OCI-LY1 (cell line): ENCODE measurements around the gene TPCN2.

Experiments
- H2AFZ ChIP-seq: fragments of 200-600 bp; sonication (generic), shearing (Covaris generic); 2 replicates; pipeline ENCODE4 v1.6.0; 2014; ENCODE audit warnings: antibody characterized with exemption, mild to moderate bottlenecking, low read length
- H3F3A ChIP-seq: fragments of 200-600 bp; sonication (generic), shearing (Covaris generic); 2 replicates; pipeline ENCODE4 v1.6.0; 2014; ENCODE audit warnings: mild to moderate bottlenecking, antibody characterized with exemption, low read length, moderate library complexity; ENCODE audit not compliant: insufficient read depth
- H3K27ac ChIP-seq: fragments of 200-600 bp; sonication (generic); 2 replicates; pipeline ENCODE4 v1.5.1; 2014; ENCODE audit warnings: low read length, mixed run types, mild to moderate bottlenecking, low read depth; ENCODE audit not compliant: poor library complexity, severe bottlenecking
- H3K27me3 ChIP-seq: fragments of 200-600 bp; sonication (generic); 2 replicates; pipeline ENCODE4 v1.6.0; 2014; ENCODE audit warnings: antibody characterized with exemption, mild to moderate bottlenecking, low read length, moderate library complexity; ENCODE audit not compliant: insufficient read depth
- H3K36me3 ChIP-seq: fragments of 200-600 bp; sonication (generic); 2 replicates; pipeline ENCODE4 v1.6.1; 2014; ENCODE audit warnings: mild to moderate bottlenecking, antibody characterized with exemption, low read length, moderate library complexity, mixed read lengths; ENCODE audit not compliant: insufficient read depth
- H3K4me1 ChIP-seq: fragments of 200-600 bp; sonication (generic); 2 replicates; pipeline ENCODE4 v1.5.1; 2014; ENCODE audit warnings: mild to moderate bottlenecking, low read length, moderate library complexity; ENCODE audit not compliant: insufficient read depth, severe bottlenecking
- H3K4me2 ChIP-seq: fragments of 200-600 bp; sonication (generic), shearing (Covaris generic); 2 replicates; pipeline ENCODE4 v1.6.1; 2014; ENCODE audit warnings: low read length
- H3K4me3 ChIP-seq: fragments of 200-600 bp; sonication (generic); 2 replicates; pipeline ENCODE4 v1.5.1; 2014; ENCODE audit warnings: low read length, low read depth, mild to moderate bottlenecking, mixed read lengths; ENCODE audit not compliant: poor library complexity, severe bottlenecking
- H3K79me2 ChIP-seq: fragments of 200-600 bp; shearing (Covaris generic); 2 replicates; pipeline ENCODE4 v1.6.1; 2016; ENCODE audit warnings: mixed run types, low read length, mixed read lengths; ENCODE audit not compliant: insufficient read depth
- H3K9ac ChIP-seq: fragments of 200-600 bp; sonication (generic), shearing (Covaris generic); 2 replicates; pipeline ENCODE4 v1.6.1; 2014; ENCODE audit warnings: mild to moderate bottlenecking, low read length, mixed read lengths
- H3K9me2 ChIP-seq: fragments of 200-600 bp; sonication (generic), shearing (Covaris generic); 2 replicates; pipeline ENCODE4 v1.6.1; 2014; ENCODE audit warnings: low read depth, mild to moderate bottlenecking, low read length, mixed read lengths
- H3K9me3 ChIP-seq: fragments of 200-600 bp; shearing (Covaris generic); 2 replicates; pipeline ENCODE4 v1.6.1; 2014; ENCODE audit warnings: low read length, mixed read lengths
- H4K20me1 ChIP-seq: fragments of 200-600 bp; sonication (generic), shearing (Covaris generic); 2 replicates; pipeline ENCODE4 v1.6.0; 2016; ENCODE audit warnings: mild to moderate bottlenecking, low read length; ENCODE audit not compliant: insufficient read depth
- EZH2 ChIP-seq: fragments of 200-600 bp; sonication (generic), shearing (Covaris generic); IDR thresholded peaks from 2 replicates; pipeline ENCODE4 v1.8.0; 2017; ENCODE audit warnings: borderline replicate concordance, mixed run types, mild to moderate bottlenecking, antibody characterized with exemption, low read length, moderate library complexity, mixed read lengths
- TF ChIP-seq, protein P1 (sequence below): fragments of 200-600 bp; sonication (generic), shearing (Covaris generic); IDR thresholded peaks from 2 replicates; pipeline ENCODE4 v1.5.1; 2017; ENCODE audit warnings: mild to moderate bottlenecking, antibody characterized with exemption, low read length, moderate library complexity, mixed read lengths

The TPCN2 gene

DNA sequence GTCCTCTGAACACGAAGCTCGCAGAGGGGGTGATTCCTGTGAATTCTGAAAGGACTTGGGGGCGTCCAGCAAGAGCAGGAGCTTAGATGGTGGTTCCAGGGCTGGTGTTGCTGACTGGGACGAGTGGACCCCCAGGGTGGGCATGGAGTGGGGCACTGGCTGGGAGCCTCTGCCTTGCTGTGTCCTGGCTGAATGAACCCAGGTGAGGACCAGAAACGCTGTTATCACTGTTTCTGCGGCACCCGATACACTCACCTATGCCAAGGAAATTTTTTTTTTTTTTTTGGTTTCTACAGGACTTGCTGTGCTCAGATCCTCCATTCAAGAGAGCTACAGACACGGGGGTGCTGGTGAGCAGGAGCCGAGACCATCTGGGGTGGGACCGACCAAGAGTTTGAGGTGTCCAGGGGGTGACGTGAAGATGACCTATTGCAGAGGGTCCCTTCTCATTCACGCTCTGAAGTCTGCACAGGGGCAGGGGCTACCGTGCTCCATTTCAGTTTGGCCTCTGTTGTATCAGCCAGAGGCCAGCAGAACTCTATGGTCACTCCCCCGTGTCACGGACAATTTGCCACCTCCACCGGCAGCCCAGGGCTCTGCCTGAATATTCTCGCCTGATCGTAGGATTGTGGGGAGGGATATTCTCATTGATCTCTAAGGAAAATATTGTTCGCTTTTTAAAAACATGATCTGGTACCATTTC is 110.6 kb downstream of the TPCN2 start:
- Histone ChIP-seq H2AFZ (no peak overlapping the region), H3K9me3 (no peaks in the 10 kb centered on the region), H3K9ac (no peak overlapping the region), H3K27ac (no peak overlapping the region), H3K9me2 (no peaks in the 10 kb centered on the region), H3K4me3 (no peak overlapping the region), H3K4me1 (no peaks in the 10 kb centered on the region), H3F3A (no peaks in the 10 kb centered on the region), H3K27me3 (no peaks in the 10 kb centered on the region; the same call in 1 of the 2 replicates), H3K36me3 (no peaks in the 10 kb centered on the region; the same call in 1 of the 2 replicates), H3K79me2 (no peaks in the 10 kb centered on the region), H3K4me2 (no peak overlapping the region), H4K20me1 (no peaks in the 10 kb centered on the region)
- TF ChIP-seq, protein P1, sequence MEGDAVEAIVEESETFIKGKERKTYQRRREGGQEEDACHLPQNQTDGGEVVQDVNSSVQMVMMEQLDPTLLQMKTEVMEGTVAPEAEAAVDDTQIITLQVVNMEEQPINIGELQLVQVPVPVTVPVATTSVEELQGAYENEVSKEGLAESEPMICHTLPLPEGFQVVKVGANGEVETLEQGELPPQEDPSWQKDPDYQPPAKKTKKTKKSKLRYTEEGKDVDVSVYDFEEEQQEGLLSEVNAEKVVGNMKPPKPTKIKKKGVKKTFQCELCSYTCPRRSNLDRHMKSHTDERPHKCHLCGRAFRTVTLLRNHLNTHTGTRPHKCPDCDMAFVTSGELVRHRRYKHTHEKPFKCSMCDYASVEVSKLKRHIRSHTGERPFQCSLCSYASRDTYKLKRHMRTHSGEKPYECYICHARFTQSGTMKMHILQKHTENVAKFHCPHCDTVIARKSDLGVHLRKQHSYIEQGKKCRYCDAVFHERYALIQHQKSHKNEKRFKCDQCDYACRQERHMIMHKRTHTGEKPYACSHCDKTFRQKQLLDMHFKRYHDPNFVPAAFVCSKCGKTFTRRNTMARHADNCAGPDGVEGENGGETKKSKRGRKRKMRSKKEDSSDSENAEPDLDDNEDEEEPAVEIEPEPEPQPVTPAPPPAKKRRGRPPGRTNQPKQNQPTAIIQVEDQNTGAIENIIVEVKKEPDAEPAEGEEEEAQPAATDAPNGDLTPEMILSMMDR, result no peak
- TF ChIP-seq EZH2, result no peak

DNA sequence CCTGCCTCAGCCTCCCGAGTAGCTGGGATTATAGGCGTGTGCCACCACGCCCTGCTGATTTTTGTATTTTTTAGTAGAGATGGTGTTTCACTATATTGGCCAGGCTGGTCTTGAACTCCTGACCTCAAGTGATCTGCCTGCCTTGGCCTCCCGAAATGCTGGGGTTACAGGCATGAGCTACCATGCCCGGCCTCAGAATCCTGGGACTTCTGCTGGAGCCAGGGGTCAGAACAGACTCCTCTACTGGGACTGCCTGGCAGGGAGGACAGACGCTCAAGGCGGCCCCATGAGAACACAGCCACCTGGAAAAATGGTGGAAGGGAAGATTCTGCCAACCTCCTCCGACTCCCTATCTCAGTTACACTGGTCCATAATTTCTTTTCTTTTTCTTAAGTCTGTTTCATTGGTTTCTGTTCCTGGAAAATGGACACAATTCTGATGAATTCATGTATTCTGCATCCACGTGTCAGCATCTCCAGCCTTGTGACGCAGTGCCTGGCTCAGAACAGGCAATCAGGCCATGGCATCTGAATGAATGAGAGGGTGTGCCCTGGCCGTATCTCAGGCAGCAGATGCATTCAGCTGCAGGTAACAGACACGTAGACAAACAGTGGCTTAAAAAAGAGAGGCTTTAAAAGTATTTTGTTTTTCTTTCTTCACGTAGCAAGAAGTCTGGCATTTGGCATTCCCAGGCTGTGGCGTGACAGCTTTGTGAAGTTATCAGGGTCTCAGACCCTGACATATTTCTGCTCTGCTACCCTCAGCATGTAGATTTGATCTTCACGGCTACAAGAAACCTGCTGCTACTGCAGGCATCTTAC is 111.8 kb downstream of the TPCN2 start:
- H3K4me1 ChIP-seq, result no peaks in the 10 kb centered on the region
- no peak overlapping the region for H3K4me2 ChIP-seq
- H3K9ac ChIP-seq, result no peak overlapping the region
- H3K27ac ChIP-seq, result no peak overlapping the region
- H3K9me2 ChIP-seq, result no peaks in the 10 kb centered on the region
- no peaks in the 10 kb centered on the region; the same call in 1 of the 2 replicates for H3K27me3 ChIP-seq
- H3K79me2 ChIP-seq, result no peaks in the 10 kb centered on the region
- TF ChIP-seq, protein P1, result no peak
- TF ChIP-seq EZH2, result no peak
- no peak overlapping the region for H2AFZ ChIP-seq
- no peaks in the 10 kb centered on the region; the same call in 1 of the 2 replicates for H3K36me3 ChIP-seq
- H3K4me3 ChIP-seq, result no peak overlapping the region
- H4K20me1 ChIP-seq, result no peaks in the 10 kb centered on the region
- H3F3A ChIP-seq, result no peaks in the 10 kb centered on the region
- H3K9me3 ChIP-seq, result no peaks in the 10 kb centered on the region

DNA sequence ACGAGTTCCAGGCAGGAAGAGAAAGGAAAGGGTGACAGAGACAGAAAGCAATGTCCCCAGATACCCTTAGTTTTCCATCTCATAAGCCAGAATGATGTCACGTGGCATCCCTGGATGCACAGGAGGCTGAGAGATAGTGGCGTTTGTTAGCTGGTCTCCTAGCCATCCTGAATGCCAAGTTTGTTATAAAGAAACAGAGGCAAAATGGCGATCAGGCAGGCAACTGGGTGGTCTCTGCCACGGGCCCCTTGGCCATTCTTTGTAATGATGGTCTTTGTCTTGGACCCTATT is 112.3 kb downstream of the TPCN2 start:
- Histone ChIP-seq H4K20me1 (no peaks in the 10 kb centered on the region), H2AFZ (no peak overlapping the region)

More for the DNA sequence above, 112.3 kb downstream of the TPCN2 start:
- Histone ChIP-seq H3F3A (no peaks in the 10 kb centered on the region), H3K9me3 (no peaks in the 10 kb centered on the region), H3K9me2 (no peaks in the 10 kb centered on the region), H3K79me2 (no peaks in the 10 kb centered on the region), H3K27ac (no peak overlapping the region), H3K4me1 (no peaks in the 10 kb centered on the region), H3K4me3 (no peak overlapping the region), H3K4me2 (no peak overlapping the region), H3K27me3 (no peaks in the 10 kb centered on the region; the same call in 1 of the 2 replicates), H3K36me3 (no peaks in the 10 kb centered on the region; the same call in 1 of the 2 replicates), H3K9ac (no peak overlapping the region)
- TF ChIP-seq EZH2, result no peak
- TF ChIP-seq, protein P1, result no peak
